Endothelial cell of umbilical vein (primary cell): ENCODE measurements around the gene GRM8. TPM values are rescaled to one million over a fixed set of nuclear protein-coding genes. Genes with fewer than 3 reads are reported as not detected.

Experiments used
- BruUV-seq: library from RNA; stranded (reverse); fragments of 400-500 nt; replicated peaks from 2 replicates; lab custom pipeline; 2021; lab: Mats Ljungman, UMichigan
- CTCF ChIA-PET: fragments of 300-600, 350-600 bp; sonication (Branson Sonifier 250); formaldehyde crosslinking; loops from one replicate; lab custom pipeline; 2021; ENCODE audit warnings: antibody characterized with exemption, inconsistent platforms; lab: Charles Lee
- POLR2A ChIA-PET: fragments of 300-600, 350-600 bp; sonication (Branson Sonifier 250); formaldehyde crosslinking; loops from one replicate; lab custom pipeline; 2021; ENCODE audit warnings: antibody characterized with exemption, inconsistent platforms; lab: Charles Lee
- DNase-seq: peaks from one replicate; pipeline ENCODE4 v3.0.0-alpha.2; 2011; ENCODE audit warnings: low read depth, low spot score
- FAIRE-seq: peaks from 2 replicates; lab custom pipeline; 2011; peaks lifted over from hg19 to GRCh38; lab: Jason Lieb, UNC
- H2AFZ ChIP-seq: 2 replicates; pipeline ENCODE4 v1.6.0; 2012; ENCODE audit warnings: low read depth, low read length, control low read depth, inconsistent platforms
- H3K27ac ChIP-seq: 2 replicates; pipeline ENCODE4 v1.5.1; 2011; ENCODE audit warnings: low read depth, mild to moderate bottlenecking, control low read depth, low read length, moderate library complexity; ENCODE audit not compliant: insufficient read depth
- H3K27me3 ChIP-seq, 2 experiments: 2 replicates each; pipeline versions ENCODE4 v1.6.0 to v1.6.1; 2011; ENCODE audit warnings: low read length in 2 of 2, mixed read lengths in 1 of 2; ENCODE audit not compliant: control insufficient read depth in 2 of 2, insufficient read depth in 2 of 2
- H3K36me3 ChIP-seq, 2 experiments: 2 replicates in 1 of 2; 3 replicates in 1 of 2; pipeline ENCODE4 v1.5.1; 2011; ENCODE audit warnings: low read length in 2 of 2, mild to moderate bottlenecking in 1 of 2, moderate library complexity in 1 of 2; ENCODE audit not compliant: control insufficient read depth in 2 of 2, insufficient read depth in 2 of 2; ENCODE audit errors: extremely low read depth in 1 of 2
- H3K4me1 ChIP-seq: 3 replicates; pipeline ENCODE4 v1.5.1; 2011; ENCODE audit warnings: mild to moderate bottlenecking, low read length; ENCODE audit not compliant: control insufficient read depth, insufficient read depth; ENCODE audit errors: extremely low read depth
- H3K4me2 ChIP-seq: 2 replicates; pipeline ENCODE4 v1.6.1; 2011; ENCODE audit warnings: low read length, control low read depth, mixed read lengths; ENCODE audit not compliant: insufficient read depth
- H3K4me3 ChIP-seq, 3 experiments: fragments of 200-600 bp in 1 of 3; sonication (generic), shearing (Covaris generic) in 1 of 3; replicated peaks in 1 of 3; 2 replicates each; pipeline ENCODE4 v1.5.1; 2011 to 2016; ENCODE audit warnings: control low read depth in 3 of 3, low read length in 3 of 3, mild to moderate bottlenecking in 2 of 3, inconsistent platforms in 1 of 3, low read depth in 1 of 3, moderate library complexity in 1 of 3; ENCODE audit not compliant: insufficient read depth in 1 of 3
- H3K79me2 ChIP-seq: 2 replicates; pipeline ENCODE4 v1.6.0; 2012; ENCODE audit warnings: low read length, inconsistent platforms; ENCODE audit not compliant: control insufficient read depth, insufficient read depth
- H3K9ac ChIP-seq: replicated peaks from 2 replicates; pipeline ENCODE3; 2011; ENCODE audit warnings: low read length, control low read depth; ENCODE audit not compliant: insufficient read depth; ENCODE audit errors: extremely low read depth
- H3K9me1 ChIP-seq: replicated peaks from 3 replicates; pipeline ENCODE4 v1.6.0; 2011; ENCODE audit warnings: mild to moderate bottlenecking, low read length; ENCODE audit not compliant: control insufficient read depth, insufficient read depth; ENCODE audit errors: extremely low read depth
- H3K9me3 ChIP-seq: replicated peaks from 2 replicates; pipeline ENCODE4 v1.5.1; 2012; ENCODE audit warnings: low read length, inconsistent platforms; ENCODE audit not compliant: control insufficient read depth, insufficient read depth
- H4K20me1 ChIP-seq: replicated peaks from 2 replicates; pipeline ENCODE3; 2011; ENCODE audit warnings: mild to moderate bottlenecking, low read length; ENCODE audit not compliant: control insufficient read depth, insufficient read depth; ENCODE audit errors: extremely low read depth
- CTCF ChIP-seq, 2 donors: IDR thresholded peaks; 1 replicate in 1 of 2; 2 replicates in 1 of 2; pipeline ENCODE4 v1.5.1; 2011; ENCODE audit warnings: low read length in 2 of 2, mild to moderate bottlenecking in 2 of 2, moderate library complexity in 2 of 2, control low read depth in 1 of 2, inconsistent platforms in 1 of 2, low read depth in 1 of 2; ENCODE audit not compliant: insufficient read depth in 1 of 2; ENCODE audit errors: extremely low read depth in 1 of 2
- EZH2 ChIP-seq: IDR thresholded peaks from 2 replicates; pipeline ENCODE4 v1.6.1; 2012; ENCODE audit warnings: borderline replicate concordance, low read depth, mild to moderate bottlenecking, moderate library complexity, low read length, inconsistent platforms; ENCODE audit not compliant: severe bottlenecking
- GATA2 ChIP-seq: IDR thresholded peaks from 2 replicates; pipeline ENCODE4 v1.7.0; 2011; ENCODE audit warnings: low read depth, mild to moderate bottlenecking, moderate library complexity, mixed read lengths, low read length; ENCODE audit not compliant: insufficient read length, insufficient read depth
- JUN ChIP-seq: IDR thresholded peaks from 2 replicates; pipeline ENCODE4 v1.6.1; 2011; ENCODE audit warnings: borderline replicate concordance, low read depth; ENCODE audit not compliant: insufficient read length, insufficient read depth
- MAX ChIP-seq: IDR thresholded peaks from 2 replicates; pipeline ENCODE4 v1.6.1; 2011; ENCODE audit not compliant: insufficient read depth, insufficient read length
- MYC ChIP-seq: IDR thresholded peaks from one replicate; pipeline ENCODE4 v1.6.1; 2011; ENCODE audit warnings: mild to moderate bottlenecking, low read depth, low read length
- POLR2A ChIP-seq: IDR thresholded peaks from 2 replicates; pipeline ENCODE4 v1.6.1; 2012; ENCODE audit warnings: low read depth, mild to moderate bottlenecking, control low read depth, low read length
- POLR2AphosphoS5 ChIP-seq: IDR thresholded peaks from 2 replicates; pipeline ENCODE4 v1.6.1; 2012; ENCODE audit warnings: low read depth, mild to moderate bottlenecking, control low read depth, low read length, moderate library complexity; ENCODE audit not compliant: insufficient read depth
- dilution Hi-C: fragments of 300-500 bp; cut with MboI; formaldehyde crosslinking; loops from one replicate; pipeline ENCODE4 v1.15.0; 2019; ENCODE audit warnings: low sequenced_read_pairs; ENCODE audit not compliant: extremely low pct_ligation_motif_present
- intact Hi-C: fragments of 100-400 bp; cut with micrococcal nuclease; formaldehyde crosslinking; loops from one replicate; pipeline ENCODE4 v1.10.0; 2022
- polyA plus RNA-seq, 4 experiments: library from polyadenylated mRNA; depleted of rRNA in 3 of 4; stranded (reverse) in 3 of 4; unstranded in 1 of 4; fragments of >200 nt; gene quantifications; 2 replicates each; pipeline versions ENCODE4 v1.2.1 to v1.2.3, GENCODE V29; 2011 to 2012; ENCODE audit warnings: missing spikeins in 1 of 4
- total RNA-seq: library from RNA; stranded (reverse); gene quantifications from 2 replicates; pipeline ENCODE4 v1.2.3, GENCODE V29; 2021

Gene GRM8
- total and polyA plus RNA-seq, 2 donors (not counting 3 experiments of a cell fraction or from before 2014, with no cell fraction given), result not detected

- TF ChIP-seq EZH2, result no peak
- TF ChIP-seq POLR2AphosphoS5, result no peak
- TF ChIP-seq JUN, result no peak
- TF ChIP-seq MAX, result no peak
- TF ChIP-seq MYC, result no peak
- TF ChIP-seq POLR2A, result no peak
- TF ChIP-seq CTCF (IDR thresholded peaks at IDR 0.05; ENCODE audit: extremely low read depth in 1 of 2, insufficient read depth in 1 of 2, low read depth in 1 of 2, low read length in 2 of 2), result no peak
- Histone ChIP-seq H4K20me1 (no peaks in the 10 kb centered on the region), H3K9me1 (no peaks in the 10 kb centered on the region), H2AFZ (no peak overlapping the region), H3K79me2 (no peaks in the 10 kb centered on the region), H3K4me2 (no peak overlapping the region), H3K4me3 (no peak overlapping the region), H3K27me3 (no peaks in the 10 kb centered on the region), H3K4me1 (no peaks in the 10 kb centered on the region), H3K36me3 (no peaks in the 10 kb centered on the region), H3K9ac (no peak overlapping the region), H3K9me3 (no peaks in the 10 kb centered on the region), H3K27ac (no peak overlapping the region)
- CTCF ChIA-PET, result no interaction called here
- intact Hi-C loops (no loop called here), dilution Hi-C loops (no loop called here)
- no peak for DNase-seq
- FAIRE-seq, result no peak
- POLR2A ChIA-PET, result no interaction called here
- BruUV-seq, result no TSS peak
These were observed 431.8 kb downstream of the GRM8 start for GRCh38 chr7:126820925-126821324.

- POLR2A ChIA-PET, result no interaction called here
- BruUV-seq, result no TSS peak
- FAIRE-seq, result no peak
These were observed 433.6 kb downstream of the GRM8 start for GRCh38 chr7:126819197-126819484.

More at GRCh38 chr7:126819197-126819484, 433.6 kb downstream of the GRM8 start:
- H3K4me3 ChIP-seq, result no peak overlapping the region
- no peaks in the 10 kb centered on the region for H3K4me1 ChIP-seq
- no peaks in the 10 kb centered on the region for H3K9me1 ChIP-seq
- dilution Hi-C loops, result no loop called here
- DNase-seq, result no peak
- no peak overlapping the region for H3K27ac ChIP-seq
- H4K20me1 ChIP-seq, result no peaks in the 10 kb centered on the region
- H3K36me3 ChIP-seq, result no peaks in the 10 kb centered on the region
- CTCF ChIA-PET, result no interaction called here
- H3K79me2 ChIP-seq, result no peaks in the 10 kb centered on the region
- no peak overlapping the region for H3K4me2 ChIP-seq
- intact Hi-C loops, result no loop called here
- no peaks in the 10 kb centered on the region for H3K9me3 ChIP-seq
- TF ChIP-seq CTCF (IDR thresholded peaks at IDR 0.05; ENCODE audit: extremely low read depth in 1 of 2, insufficient read depth in 1 of 2, low read depth in 1 of 2, low read length in 2 of 2), result no peak
- TF ChIP-seq POLR2A, result no peak
- TF ChIP-seq EZH2, result no peak
- no peak for TF ChIP-seq MAX
- TF ChIP-seq GATA2, result no peak
- TF ChIP-seq MYC, result no peak
- H2AFZ ChIP-seq, result no peak overlapping the region
- no peak overlapping the region for H3K9ac ChIP-seq
- no peaks in the 10 kb centered on the region for H3K27me3 ChIP-seq
